GM12864 (cell line): ENCODE results near the gene SRSF5.
"Not testable (repeated sequence)": the region's sequence is repeated elsewhere in the genome, so short reads cannot be mapped to it uniquely, and the experiment has no call there.

Experiments used
- DNase-seq: peaks from one replicate; pipeline ENCODE4 v3.0.0-alpha.2; 2011; ENCODE audit warnings: low read depth
- H3K4me3 ChIP-seq: 2 replicates; pipeline ENCODE4 v1.5.1; 2011; ENCODE audit warnings: mild to moderate bottlenecking, low read depth, low read length, control low read depth
- TF ChIP-seq, protein P1 (sequence below): IDR thresholded peaks from 2 replicates; pipeline ENCODE4 v1.5.1; 2011; ENCODE audit warnings: low read depth, mild to moderate bottlenecking, moderate library complexity, low read length, control low read depth, inconsistent platforms; ENCODE audit errors: missing control alignments

Gene SRSF5

DNA sequence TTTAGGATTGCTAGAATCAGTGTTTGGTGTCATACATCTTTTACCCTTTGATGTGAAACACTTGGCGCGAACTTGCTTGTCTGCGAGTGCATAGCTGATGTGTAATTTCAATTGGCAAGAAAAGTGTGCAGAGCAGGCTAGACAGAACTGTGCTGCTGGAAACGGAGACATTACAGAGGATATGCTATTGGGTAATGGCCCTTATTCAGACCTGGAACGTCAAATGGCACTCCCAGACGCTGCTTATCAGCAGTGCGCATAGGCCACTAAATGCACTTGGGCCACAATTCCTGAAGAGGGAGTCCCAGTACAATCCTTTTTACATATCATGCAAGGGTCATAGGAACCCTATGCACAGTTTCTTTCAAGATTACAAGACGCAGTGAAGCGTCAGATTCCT is 45.8 kb downstream of the SRSF5 start:
- no peak for DNase-seq
- no peak overlapping the region for H3K4me3 ChIP-seq
- TF ChIP-seq, protein P1, sequence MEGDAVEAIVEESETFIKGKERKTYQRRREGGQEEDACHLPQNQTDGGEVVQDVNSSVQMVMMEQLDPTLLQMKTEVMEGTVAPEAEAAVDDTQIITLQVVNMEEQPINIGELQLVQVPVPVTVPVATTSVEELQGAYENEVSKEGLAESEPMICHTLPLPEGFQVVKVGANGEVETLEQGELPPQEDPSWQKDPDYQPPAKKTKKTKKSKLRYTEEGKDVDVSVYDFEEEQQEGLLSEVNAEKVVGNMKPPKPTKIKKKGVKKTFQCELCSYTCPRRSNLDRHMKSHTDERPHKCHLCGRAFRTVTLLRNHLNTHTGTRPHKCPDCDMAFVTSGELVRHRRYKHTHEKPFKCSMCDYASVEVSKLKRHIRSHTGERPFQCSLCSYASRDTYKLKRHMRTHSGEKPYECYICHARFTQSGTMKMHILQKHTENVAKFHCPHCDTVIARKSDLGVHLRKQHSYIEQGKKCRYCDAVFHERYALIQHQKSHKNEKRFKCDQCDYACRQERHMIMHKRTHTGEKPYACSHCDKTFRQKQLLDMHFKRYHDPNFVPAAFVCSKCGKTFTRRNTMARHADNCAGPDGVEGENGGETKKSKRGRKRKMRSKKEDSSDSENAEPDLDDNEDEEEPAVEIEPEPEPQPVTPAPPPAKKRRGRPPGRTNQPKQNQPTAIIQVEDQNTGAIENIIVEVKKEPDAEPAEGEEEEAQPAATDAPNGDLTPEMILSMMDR: no peak

DNA sequence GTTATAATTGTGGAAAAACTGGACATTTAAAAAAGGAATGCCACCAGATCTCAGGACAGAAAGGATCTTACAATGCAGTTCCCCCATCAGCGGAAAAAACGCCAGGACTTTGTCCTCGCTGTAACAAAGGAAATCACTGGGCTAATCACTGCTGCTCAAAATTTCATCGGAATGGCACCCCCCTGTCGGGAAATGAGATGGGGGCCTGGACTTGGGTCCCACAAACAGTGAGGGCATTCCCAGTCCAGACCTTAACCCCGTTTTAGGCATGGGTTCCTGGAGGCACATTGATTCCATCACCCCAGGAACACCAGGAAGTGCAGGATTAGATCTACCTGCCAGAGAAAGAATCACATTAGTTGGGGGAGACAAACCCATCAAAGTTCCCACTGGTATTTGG is 46.4 kb downstream of the SRSF5 start:
- not testable (repeated sequence) for H3K4me3 ChIP-seq, DNase-seq

DNA sequence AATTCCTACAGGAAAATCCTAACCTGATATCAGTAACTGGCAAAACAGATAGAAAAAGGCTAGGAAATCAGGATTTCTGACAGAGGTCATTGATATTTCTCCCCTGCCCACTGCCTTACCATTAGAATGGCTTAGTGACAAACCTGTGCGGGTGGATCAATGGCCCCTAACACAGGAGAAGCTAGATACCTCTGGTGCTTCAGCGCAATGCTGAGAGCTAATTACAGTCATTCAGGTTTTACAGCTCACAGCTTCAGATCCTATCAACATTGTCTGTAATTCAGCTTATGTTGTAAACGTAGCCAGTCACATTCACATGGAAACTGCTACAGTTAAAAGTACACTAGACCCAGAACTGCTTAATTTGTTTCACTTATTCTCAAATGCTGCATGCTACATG is 47.5 kb downstream of the SRSF5 start:
- TF ChIP-seq, protein P1: no peak
- no peak for DNase-seq

DNA sequence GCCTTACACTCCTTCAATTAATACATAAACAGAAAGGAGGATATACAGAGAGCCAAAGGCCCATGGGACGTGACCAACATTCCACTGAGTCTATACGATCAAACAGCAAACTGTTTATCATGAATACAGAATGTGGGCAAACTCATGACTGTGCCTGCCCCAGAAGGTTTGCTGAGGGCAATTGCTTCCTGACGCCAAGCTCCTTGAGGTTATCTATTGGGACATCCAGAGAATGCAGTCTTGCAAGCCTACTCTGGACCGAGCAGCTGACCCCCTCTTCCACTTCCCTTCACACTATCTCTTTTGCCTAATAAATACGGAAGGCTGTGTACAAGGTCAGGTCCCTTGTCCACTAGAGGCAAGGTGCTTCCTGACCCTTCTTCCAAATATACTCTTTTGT is 48.6 kb downstream of the SRSF5 start:
- TF ChIP-seq, protein P1: no peak
- DNase-seq: no peak

More for the DNA sequence above, 47.5 kb downstream of the SRSF5 start:
- no peak overlapping the region for H3K4me3 ChIP-seq

DNA sequence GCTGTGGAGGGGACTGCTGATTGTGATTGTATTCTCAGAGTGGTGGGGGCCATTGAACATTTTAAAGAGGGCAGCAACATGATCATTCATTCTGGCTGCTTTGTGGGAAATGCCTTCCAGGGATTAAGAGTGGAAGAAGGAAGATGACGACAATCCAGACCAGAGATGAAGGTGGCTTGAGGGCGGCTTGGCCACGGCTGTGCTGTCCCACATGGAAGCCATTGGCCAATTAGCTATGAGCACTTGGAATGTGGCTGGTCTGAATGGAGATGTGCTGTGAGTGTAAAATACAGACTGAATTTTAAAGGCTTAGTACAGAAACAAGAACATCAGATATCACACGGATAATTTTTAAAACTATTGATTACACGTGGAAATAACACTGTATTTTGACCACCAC is 49.3 kb downstream of the SRSF5 start:
- no peak overlapping the region for H3K4me3 ChIP-seq
- TF ChIP-seq, protein P1: no peak
- DNase-seq: no peak

More for the DNA sequence above, 48.6 kb downstream of the SRSF5 start:
- no peak overlapping the region for H3K4me3 ChIP-seq

DNA sequence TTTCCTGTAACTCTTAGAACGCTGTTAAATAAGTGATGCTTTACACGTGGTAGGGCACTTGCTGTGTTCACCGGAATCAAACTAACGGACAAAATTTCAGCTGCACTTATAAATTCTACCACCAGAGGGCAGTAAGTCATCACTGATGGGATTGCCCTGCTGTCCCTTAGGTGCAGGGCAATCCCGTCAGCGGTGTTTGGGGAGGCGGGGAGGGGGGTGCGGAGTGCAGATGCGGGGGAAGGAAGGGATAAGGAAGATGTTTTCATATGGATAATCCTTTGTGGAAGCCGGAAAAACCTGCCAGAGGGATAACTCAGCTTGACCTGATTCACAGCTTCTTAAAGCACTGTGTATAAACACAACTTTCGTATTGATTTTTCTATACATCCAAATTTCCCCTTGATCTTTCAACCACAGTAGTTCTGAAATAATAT is 51.8 kb downstream of the SRSF5 start:
- peak; percentile 26 for DNase-seq
- no peak overlapping the region for H3K4me3 ChIP-seq
- TF ChIP-seq, protein P1: peak; percentile 75

DNA sequence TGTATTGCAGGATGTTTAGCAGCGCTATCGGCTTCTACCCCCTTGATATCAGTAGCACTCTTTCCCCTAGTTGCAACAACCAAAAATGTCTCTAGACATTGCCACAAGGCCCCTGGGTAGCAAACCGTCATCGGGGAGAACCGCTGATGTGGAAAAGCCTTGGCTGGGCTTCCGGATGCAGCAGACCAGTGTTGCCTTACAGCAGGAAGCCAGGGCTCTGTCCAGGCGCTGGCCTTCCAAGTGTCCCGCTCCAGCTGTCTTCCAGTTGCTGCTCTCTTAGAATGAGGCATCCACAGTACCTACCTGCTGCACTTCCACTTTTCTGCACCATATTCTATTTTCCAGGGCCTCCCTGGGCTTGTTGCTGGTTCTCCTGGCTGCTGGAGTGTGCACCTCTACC is 52.7 kb downstream of the SRSF5 start:
- no peak overlapping the region for H3K4me3 ChIP-seq
- DNase-seq: no peak
- TF ChIP-seq, protein P1: no peak
